ENCODE results near the gene MLN. TPM values are rescaled to one million over a fixed set of nuclear protein-coding genes. Genes with fewer than 3 reads are reported as not detected.

Gene MLN
- total RNA-seq, 1 donor: not detected

GRCh38 chr6:33772082-33772830 is 31.5 kb downstream of the MLN start:
- H3K4me3 ChIP-seq (ENCODE audit: low read depth, low read length): no peak overlapping the region
- no peak for DNase-seq (ENCODE audit: low read depth)
- TF ChIP-seq CTCF (IDR thresholded peaks at IDR 0.05; ENCODE audit: insufficient read depth, low read length): no peak

GRCh38 chr6:33771146-33772081 is 32.4 kb downstream of the MLN start:
- DNase-seq (ENCODE audit: low read depth): peak; percentile 93
- TF ChIP-seq CTCF (IDR thresholded peaks at IDR 0.05; ENCODE audit: insufficient read depth, low read length): peak; percentile 70
- H3K4me3 ChIP-seq (ENCODE audit: low read depth, low read length): peak overlapping the region; percentile 9

- H3K4me3 ChIP-seq (ENCODE audit: low read depth, low read length): no peak overlapping the region
- no peak for TF ChIP-seq CTCF (IDR thresholded peaks at IDR 0.05; ENCODE audit: insufficient read depth, low read length)
- no peak for DNase-seq (ENCODE audit: low read depth)
These were observed 33.0 kb downstream of the MLN start for GRCh38 chr6:33770833-33771145.

GRCh38 chr6:33770124-33770832 is 33.5 kb downstream of the MLN start:
- no peak overlapping the region for H3K4me3 ChIP-seq (ENCODE audit: low read depth, low read length)
- DNase-seq (ENCODE audit: low read depth): no peak
- TF ChIP-seq CTCF (IDR thresholded peaks at IDR 0.05; ENCODE audit: insufficient read depth, low read length): no peak

- no peak for DNase-seq (ENCODE audit: low read depth)
- no peak overlapping the region for H3K4me3 ChIP-seq (ENCODE audit: low read depth, low read length)
- TF ChIP-seq CTCF (IDR thresholded peaks at IDR 0.05; ENCODE audit: insufficient read depth, low read length): no peak
These were observed 34.5 kb downstream of the MLN start for GRCh38 chr6:33769248-33769821.

GRCh38 chr6:33768644-33769120 is 35.1 kb downstream of the MLN start:
- peak; percentile 79 for DNase-seq (ENCODE audit: low read depth)
- peak; percentile 97 for TF ChIP-seq CTCF (IDR thresholded peaks at IDR 0.05; ENCODE audit: insufficient read depth, low read length)
- no peak overlapping the region for H3K4me3 ChIP-seq (ENCODE audit: low read depth, low read length)
